Limb (tissue), 2 donors: ENCODE results near the gene RABGAP1L.
"Not testable (repeated sequence)": the region's sequence is repeated elsewhere in the genome, so short reads cannot be mapped to it uniquely, and the experiment has no call there.

Source experiments
- DNase-seq, 2 donors: peaks; one replicate each; pipeline ENCODE4 v3.0.0-alpha.2; 2016; ENCODE audit errors: extremely low spot score in 2 of 2

Gene RABGAP1L

DNA sequence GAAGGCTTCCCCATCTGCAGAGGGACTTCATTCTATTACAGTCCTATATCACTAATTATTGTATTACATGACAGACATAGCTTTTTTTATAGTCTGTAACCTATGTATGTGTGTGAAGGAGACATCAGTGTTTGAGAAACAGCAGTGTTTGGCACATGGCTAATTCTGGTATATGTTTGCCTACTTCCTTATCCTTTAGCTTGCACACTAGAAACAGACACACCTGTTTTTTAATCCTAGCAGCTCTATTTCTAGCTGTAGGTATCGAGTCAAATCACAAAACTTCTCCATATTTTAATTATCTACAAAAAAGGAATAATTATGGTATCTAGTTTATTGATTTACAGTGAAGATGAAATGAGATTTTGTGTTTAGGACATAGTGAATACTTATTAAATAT lies 711.0 kb downstream of the RABGAP1L start:
- DNase-seq = no peak

DNA sequence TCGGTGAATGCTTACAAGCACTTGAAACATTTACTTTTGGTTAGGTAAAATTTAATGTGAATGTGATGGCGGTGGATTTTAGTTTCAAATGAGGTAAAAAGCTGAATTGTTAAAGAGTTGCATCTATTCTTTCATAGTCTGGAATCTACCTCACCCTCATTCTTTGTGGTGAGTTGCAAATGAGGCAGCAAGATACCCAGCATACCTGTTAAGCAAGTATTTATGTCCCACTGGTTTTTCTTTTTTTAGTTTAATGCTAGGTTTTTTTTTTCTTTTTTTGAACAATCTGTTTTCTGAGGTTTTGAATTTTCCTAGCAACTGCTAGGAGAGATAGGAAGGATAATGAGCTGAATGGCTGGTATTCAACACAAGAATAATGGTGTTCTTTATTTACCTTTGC lies 712.6 kb downstream of the RABGAP1L start:
- no peak for DNase-seq

- DNase-seq = no peak
These were observed 713.3 kb downstream of the RABGAP1L start for GRCh38 chr1:174872615-174873058.

GRCh38 chr1:174874331-174875053 lies 715.2 kb downstream of the RABGAP1L start:
- no peak for DNase-seq

- no peak for DNase-seq
These were observed 716.0 kb downstream of the RABGAP1L start for GRCh38 chr1:174875306-174875705.

- no peak for DNase-seq
These were observed 717.9 kb downstream of the RABGAP1L start for GRCh38 chr1:174877208-174877673.

DNA sequence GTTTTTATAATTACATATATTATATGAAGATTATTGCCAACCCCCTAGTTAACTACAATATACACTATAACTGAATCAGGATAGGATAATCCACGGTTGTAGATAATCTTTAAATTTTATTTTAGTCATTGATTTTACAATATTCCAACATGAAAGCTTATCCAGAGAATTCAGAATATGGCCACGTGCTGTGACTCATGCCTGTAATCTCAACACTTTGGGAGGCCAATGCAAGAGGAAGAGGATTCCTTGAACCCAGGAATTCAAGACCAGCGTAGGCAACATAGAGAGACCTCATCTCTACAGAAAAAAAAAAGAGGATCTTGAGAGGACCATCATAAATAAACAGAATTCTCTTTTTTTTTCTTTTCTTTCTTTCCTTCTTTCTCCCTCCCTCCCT lies 720.9 kb downstream of the RABGAP1L start:
- DNase-seq = no peak

GRCh38 chr1:174883409-174883808 lies 724.1 kb downstream of the RABGAP1L start:
- DNase-seq = peak in 1 of 2 donors; percentile 8

- no peak for DNase-seq
These were observed 724.7 kb downstream of the RABGAP1L start for GRCh38 chr1:174884038-174884437.

DNA sequence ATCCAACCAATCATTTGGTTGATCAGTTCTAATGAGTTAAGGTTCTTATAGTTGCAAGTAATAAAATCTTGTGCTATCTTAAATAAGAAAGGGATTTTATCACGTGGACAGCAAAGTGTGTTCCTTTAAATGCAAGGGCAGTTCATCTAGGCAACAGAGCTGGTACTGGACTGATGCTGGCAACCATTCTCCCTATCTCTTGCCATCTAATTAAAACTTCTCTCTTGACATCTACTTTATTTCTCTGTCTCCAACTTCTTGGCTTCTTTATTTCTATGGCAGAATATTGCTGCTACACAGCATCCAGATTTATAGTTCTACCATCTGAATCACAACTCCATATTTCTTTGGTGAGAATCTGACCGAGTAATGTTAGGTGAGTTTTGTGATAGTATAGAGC lies 725.2 kb downstream of the RABGAP1L start:
- DNase-seq = no peak

DNA sequence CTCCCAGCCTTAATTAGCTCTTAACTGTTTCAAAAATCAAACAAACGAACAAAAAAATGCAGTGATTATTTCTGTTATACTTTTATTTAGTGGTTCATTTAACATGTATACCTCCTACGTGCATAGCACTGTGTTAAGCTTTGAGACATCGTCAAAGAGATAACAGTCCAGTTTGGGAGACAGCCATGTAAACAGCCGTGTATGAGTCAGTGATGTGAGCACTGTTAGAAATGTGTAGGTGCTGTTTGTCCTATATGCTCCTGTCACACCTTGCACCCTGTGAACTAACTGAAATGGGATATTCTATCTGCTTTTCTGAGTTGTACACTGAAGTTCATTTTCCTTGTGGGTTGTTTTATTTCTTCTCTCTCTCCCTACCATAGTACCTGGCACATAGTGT lies 730.7 kb downstream of the RABGAP1L start:
- no peak for DNase-seq

DNA sequence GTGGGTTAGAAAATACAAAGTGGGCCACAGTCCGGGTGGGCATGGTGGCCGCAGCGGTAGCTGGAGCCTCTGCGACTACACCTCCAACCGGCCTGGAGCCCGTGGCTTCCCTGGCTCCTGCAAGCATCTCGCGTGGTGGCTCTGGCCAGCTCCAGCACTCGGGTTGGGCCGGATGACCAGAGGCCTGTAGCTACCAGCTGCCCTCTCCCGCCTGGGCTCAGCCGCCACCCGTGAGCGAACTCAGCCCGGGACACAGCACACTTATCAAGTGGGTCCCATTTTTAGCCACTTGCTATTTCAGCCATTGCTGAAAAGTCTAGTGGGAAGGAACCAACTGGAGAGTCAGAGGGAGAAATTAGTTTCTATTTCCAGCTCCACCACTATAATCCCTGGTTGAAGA lies 732.7 kb downstream of the RABGAP1L start:
- DNase-seq = no peak

GRCh38 chr1:174894117-174894762 lies 734.9 kb downstream of the RABGAP1L start:
- DNase-seq = no peak

DNA sequence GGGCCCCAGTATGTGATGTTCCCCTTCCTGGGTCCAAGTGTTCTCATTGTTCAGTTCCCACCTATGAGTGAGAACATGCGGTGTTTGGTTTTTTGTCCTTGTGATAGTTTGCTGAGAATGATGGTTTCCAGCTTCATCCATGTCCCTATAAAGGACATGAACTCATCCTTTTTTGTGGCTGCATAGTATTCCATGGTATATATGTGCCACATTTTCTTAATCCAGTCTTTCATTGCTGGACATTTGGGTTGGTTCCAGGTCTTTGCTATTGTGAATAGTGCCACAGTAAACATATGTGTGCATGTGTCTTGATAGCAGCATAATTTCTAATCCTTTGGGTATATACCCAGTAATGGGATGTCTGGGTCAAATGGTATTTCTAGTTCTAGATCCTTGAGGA lies 736.3 kb downstream of the RABGAP1L start:
- not testable (repeated sequence) for DNase-seq

DNA sequence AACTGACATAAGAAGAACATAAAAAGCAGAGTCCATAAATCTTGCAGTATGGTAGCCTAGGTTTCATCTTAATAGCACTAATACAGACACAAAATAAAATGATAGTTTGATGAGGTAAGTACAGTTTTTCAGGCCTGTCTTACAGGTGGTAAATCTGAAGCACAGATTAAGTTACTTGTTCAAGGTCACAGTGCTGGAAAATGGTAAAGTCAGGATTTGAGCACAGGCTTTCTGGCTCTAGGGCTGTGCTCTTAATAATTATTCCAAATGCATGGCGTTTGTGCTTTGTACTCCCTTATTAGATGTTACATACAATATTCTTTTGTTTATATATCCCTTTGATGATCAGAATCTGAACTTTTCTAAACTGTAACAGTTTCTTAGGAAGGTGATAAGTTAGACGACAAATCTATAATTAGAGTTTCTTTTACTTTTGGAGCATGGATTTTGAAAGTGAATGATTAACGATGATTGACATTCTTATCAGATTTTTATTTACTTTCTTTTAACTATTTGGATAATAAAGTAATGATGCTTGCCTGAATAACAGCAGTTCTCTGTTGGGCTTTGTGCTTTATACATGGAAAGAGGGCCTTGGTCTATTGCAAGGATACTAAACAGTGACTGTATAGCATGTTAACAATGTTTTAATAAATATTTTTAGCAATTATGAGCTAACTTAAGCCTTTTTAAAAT lies 738.9 kb downstream of the RABGAP1L start:
- DNase-seq = no peak

DNA sequence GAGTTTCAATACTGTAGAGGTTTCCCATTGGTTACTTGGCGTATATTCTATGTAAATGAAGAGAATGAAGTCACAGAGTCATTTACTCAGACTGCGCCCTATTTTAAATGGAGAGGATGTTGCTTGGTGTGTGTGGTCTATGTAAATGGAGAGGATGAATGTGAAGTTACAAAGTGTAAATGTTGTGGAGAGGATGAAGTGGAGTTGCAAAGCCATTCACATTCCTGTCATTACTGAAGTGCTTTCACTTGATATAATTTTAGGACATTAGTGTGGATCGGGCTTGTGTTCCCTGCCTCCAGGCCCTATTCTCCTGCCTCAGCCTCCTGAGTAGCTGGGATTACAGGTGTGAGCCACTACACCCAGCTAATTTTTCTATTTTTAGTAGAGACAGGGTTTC lies 741.0 kb downstream of the RABGAP1L start:
- DNase-seq = no peak

GRCh38 chr1:174902531-174903099 lies 743.3 kb downstream of the RABGAP1L start:
- peak in 1 of 2 donors; percentile 27 for DNase-seq

DNA sequence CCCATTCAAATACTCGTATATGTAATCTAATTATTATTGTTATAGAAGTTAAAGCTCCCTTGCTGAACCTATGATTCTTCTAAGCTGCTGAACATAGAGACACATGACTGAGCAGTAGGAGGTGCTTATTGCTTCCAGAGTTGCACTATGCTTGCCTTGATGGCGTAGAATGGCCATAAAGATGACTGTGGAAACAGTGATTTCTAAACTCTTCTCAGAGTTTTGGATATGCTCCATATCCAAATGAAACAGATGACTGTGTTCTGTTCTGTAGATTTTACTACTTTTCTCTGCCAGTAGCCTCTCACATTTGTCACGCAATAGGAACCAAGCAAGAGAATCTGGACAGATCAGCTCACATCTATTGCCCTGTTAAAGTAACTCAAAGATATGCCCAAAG lies 752.3 kb downstream of the RABGAP1L start:
- DNase-seq = no peak

- DNase-seq = no peak
These were observed 752.9 kb downstream of the RABGAP1L start for GRCh38 chr1:174912264-174912663.

- no peak for DNase-seq
These were observed 754.0 kb downstream of the RABGAP1L start for GRCh38 chr1:174913225-174913903.

DNA sequence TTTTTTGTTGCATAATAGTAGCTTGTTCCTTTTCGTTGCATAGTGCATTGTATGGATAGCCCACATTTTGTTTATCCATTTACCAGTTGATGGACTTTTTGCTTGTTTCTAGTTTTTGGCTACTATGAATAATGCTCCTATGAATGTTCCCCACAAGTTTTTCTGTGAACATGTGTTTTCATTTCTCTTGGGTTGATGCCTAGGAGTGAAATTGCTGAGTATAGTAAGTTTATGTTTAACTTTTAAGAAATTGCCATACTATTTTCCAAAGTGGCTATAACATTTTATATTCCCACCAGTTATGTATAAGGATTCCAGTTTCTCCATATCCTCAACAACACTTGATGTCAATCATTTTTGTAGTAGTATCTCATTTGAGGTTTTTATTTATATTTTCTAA lies 755.7 kb downstream of the RABGAP1L start:
- no peak for DNase-seq
